G401.6 (cell line): Measurements from ENCODE around the gene PDE1C.
"Not testable (repeated sequence)": the region's sequence is repeated elsewhere in the genome, so short reads cannot be mapped to it uniquely, and the experiment has no call there.

Source experiments
- FAIRE-seq: peaks from 2 replicates; lab custom pipeline; 2012; peaks lifted over from hg19 to GRCh38; lab: Jason Lieb, UNC

Gene PDE1C

DNA sequence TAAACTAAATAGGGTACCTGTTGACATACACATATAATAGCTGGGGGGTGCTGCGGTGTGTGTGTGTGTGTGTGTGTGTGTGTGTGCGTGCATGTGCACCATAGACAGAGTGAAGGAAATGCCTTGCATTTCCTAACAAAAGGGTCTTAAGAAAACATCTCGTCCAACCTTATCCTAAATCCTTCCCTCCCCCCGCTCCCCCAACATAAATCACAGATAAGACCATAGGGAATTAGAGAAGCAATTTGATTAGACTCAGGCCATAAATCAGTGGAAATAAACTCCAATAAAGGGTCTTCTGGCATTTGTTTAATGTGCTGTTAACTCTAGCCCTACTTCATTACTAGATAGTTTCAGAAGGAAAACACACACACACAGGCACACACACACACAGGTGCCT, 234.7 kb downstream of the PDE1C start:
- no peak for FAIRE-seq

GRCh38 chr7:31833625-31834024, 236.6 kb downstream of the PDE1C start:
- not testable (repeated sequence) for FAIRE-seq

- FAIRE-seq, result no peak
Observed at GRCh38 chr7:31828520-31828919, 241.7 kb downstream of the PDE1C start.

GRCh38 chr7:31825576-31825975, 244.6 kb downstream of the PDE1C start:
- no peak for FAIRE-seq

GRCh38 chr7:31819031-31819430, 251.2 kb downstream of the PDE1C start:
- FAIRE-seq, result no peak

DNA sequence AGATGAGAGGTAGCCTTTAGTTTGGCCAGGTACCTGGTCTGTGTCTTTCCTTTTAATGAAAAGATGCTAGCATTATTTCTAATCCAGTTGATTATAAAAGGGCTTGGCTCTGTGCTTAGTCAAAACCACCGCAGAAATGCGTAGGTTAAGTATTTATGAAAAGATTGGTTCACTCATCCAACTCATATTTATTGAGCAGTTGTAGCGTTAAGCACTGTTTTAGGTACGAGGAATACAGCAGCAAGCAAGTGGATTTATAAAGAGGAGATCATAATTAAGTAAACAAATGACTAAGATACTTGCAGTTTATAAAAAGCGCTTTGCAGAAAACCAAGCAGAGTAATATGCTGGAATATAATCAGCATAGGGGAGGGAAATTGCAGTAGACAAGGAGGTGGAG, 253.4 kb downstream of the PDE1C start:
- FAIRE-seq, result no peak

DNA sequence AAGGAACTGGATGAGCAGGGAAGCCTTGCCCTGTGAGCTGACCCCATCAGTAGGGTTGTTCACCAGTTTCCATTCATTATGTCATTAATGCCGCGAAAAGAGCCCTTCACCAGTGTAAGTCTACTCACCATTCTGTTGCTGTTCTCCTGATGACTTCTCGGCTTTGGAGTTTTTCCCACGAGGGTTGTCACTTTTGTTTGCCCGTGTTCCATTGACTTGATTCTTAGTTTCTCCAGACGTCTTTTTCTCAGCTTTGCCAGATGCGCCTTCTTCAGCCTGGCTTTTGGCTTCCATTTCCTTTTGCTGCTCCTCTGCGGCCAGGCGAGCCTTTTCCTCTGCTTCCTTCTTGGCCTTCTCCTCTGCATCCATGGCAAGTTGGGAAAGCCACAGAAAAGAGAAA, 254.4 kb downstream of the PDE1C start:
- FAIRE-seq, result no peak

GRCh38 chr7:31814187-31814586, 256.0 kb downstream of the PDE1C start:
- no peak for FAIRE-seq

DNA sequence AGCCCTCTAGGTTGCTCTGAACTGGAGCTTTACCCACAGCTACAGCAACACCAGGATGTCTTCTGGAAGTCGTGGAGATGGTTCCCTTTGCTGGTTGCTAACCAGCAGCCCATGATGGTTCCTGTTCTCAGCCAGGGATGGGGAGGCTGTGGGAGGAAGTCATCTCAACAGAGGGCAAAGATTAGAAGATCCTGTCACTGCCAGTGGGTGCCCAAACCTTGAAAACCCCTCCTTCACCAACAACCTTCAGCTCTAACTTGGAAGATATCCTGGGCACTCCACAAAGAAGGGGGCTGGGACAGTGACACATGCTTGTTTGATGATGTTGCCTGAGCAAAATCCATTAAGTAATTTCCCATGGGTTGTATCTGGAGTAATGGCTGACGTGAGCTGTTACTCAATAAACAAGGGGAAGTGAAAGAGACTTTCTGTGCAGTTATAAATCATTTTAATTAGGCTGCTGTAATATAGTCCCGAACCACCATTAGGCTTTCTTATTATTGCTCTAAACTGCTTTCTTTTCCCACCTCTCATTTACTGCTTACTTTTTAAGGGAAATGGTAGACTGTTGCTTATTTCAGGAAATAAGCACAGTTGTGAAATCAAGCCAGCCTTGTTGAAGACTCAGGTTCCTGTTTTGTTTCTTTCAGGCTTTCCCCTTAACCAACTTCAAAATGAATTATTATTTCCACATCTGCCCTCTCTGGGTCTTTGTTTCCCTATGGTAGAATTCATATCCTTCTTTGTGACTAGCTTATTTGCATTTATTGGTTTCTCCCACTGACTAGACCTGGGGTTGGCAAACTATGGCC, 258.4 kb downstream of the PDE1C start:
- no peak for FAIRE-seq

- FAIRE-seq, result no peak
Observed at GRCh38 chr7:31805209-31805818, 264.9 kb downstream of the PDE1C start.

DNA sequence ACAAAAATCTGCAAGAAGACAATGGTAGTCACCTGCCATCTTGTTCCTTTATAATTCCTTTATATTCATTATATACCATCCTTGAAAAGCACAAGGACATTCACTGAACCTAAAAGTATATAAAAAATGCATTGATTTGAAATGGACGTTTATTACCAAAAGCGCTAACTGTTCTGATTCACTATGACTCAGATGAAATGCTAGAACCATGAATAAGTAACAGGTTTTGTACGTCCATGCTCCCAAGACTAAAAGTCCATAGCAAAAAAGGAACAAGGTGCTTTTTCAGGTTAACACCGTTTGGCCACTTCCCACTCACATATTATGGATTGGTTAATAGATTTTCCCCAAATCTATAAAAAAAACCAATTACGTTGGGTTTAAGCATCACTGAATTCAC, 273.8 kb downstream of the PDE1C start:
- no peak for FAIRE-seq

GRCh38 chr7:31794851-31795344, 275.3 kb downstream of the PDE1C start:
- FAIRE-seq, result no peak

DNA sequence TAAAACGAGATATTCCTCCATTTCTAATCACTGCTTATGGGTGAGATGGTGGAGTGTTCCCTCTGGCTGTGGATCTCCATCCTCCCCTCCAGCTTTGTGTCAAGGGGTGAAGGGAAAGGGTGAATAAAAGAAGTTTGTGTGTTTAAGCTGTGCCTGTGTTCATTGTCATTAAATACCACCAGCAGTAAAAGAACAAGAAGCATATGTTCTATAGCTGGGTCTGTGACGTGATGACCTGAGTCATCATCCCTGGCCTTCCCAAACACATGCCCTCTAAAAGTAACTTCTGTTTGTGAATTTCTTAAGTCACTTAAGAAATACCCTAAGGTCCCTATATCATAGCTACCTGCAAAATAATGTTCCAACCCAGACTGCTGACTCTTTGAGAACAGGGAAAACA, 278.3 kb downstream of the PDE1C start:
- FAIRE-seq, result no peak

DNA sequence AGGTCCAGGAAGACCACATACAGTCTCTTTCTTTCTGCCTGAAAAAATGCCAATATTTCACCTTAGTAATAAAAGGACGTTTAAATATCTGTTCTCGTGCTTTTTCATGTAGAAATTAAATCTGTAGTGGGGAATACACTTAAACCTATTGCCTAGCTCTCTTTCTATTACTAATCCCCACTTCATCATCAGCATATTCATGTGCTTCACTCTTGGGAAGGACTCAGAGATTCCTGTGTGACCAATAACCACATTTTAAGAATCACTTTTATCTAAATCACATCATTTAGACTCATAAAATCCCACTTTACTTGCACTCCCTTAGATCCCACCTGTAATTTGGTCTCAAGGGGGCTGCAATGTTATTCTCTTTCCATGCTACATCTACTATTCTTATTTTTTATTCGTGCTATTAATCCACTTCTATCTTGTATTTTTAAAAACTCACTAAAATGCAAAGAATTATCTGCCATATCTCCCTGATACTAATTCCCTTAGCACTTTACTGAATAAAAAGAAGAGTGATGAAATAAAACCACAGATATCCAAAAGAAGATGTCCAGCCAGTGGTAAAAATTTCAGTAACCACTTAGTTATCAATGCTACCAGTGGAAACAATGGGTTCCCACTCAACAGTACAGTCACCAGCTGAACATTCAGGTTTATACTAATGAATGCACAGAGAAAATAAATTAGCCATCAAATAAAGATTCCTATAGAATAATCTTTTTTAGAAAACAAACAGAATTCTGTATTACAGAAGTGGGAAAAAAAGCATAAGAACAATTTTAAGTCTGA, 281.1 kb downstream of the PDE1C start:
- no peak for FAIRE-seq

- FAIRE-seq, result no peak
Observed at GRCh38 chr7:31788445-31788844, 281.8 kb downstream of the PDE1C start.

GRCh38 chr7:31786326-31786725, 283.9 kb downstream of the PDE1C start:
- FAIRE-seq, result no peak

GRCh38 chr7:31785101-31785500, 285.1 kb downstream of the PDE1C start:
- no peak for FAIRE-seq

DNA sequence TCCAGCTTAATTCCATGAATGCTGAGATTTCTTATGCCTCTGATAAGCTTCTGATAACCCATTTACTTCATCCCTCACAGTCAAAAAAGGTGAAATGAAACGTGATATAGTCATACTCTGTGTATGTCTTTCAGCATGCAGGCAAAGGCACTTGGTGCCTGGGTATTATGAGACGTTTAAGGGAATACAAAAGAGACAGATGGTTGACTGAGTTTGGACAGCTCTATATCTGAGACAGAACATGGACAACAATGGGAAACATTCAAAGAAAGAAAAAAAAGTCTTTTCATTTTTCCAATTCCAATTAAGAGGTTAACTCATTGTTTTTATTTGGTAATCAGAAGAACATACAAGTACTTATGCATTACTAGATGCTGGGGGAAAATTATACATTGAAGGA, 287.0 kb downstream of the PDE1C start:
- no peak for FAIRE-seq

- FAIRE-seq, result no peak
Observed at GRCh38 chr7:31782411-31782991, 287.7 kb downstream of the PDE1C start.

- FAIRE-seq, result no peak
Observed at GRCh38 chr7:31778296-31778695, 291.9 kb downstream of the PDE1C start.

- FAIRE-seq, result no peak
Observed at GRCh38 chr7:31776616-31777015, 293.6 kb downstream of the PDE1C start.

DNA sequence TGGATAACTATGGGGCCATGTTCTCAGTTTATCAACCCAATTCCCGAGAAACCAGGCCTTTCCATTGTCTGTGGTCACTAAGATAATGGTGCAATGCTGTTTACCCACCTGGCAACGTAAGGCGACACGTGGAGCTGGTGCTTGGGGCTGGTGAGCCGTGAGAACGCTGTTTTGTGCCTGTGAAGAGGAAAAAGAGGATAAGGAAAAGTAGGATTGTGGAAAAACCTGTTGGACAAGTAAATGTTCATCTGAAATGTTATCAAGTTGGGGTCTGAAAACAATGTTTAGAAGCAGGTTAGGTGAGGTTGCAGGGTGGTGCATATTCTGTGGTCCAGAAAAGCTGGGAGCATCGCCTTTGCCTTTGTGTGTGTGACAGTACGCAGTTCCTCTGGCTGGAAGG, 294.7 kb downstream of the PDE1C start:
- no peak for FAIRE-seq

GRCh38 chr7:31772211-31772610, 298.0 kb downstream of the PDE1C start:
- no peak for FAIRE-seq
